Neural cell (in vitro differentiated cells): ENCODE measurements around the gene AKIRIN2.

ENCODE experiments used
- CTCF ChIP-seq: fragments of 450-650 bp; IDR thresholded peaks from 2 replicates; pipeline ENCODE4 v1.5.1; 2014; ENCODE audit warnings: antibody characterized with exemption, mild to moderate bottlenecking, moderate library complexity; ENCODE audit not compliant: poor library complexity, severe bottlenecking
- EZH2 ChIP-seq: fragments of 200-600, 300-800 bp; shearing (Covaris generic), sonication (generic); IDR thresholded peaks from 2 replicates; pipeline ENCODE4 v1.6.1; 2014; ENCODE audit warnings: antibody characterized with exemption, low read length, borderline replicate concordance, mild to moderate bottlenecking; ENCODE audit not compliant: insufficient read depth, poor library complexity, severe bottlenecking
- POLR2AphosphoS5 ChIP-seq: IDR thresholded peaks from 2 replicates; pipeline ENCODE4 v1.6.1; 2012

GRCh38 chr6:87699576-87699975 lies 2.5 kb downstream of the AKIRIN2 start:
- TF ChIP-seq CTCF (no peak), POLR2AphosphoS5 (no peak), EZH2 (no peak)
